Nephron progenitor cell (in vitro differentiated cells): ENCODE measurements around the gene FAM13A.
A peak's percentile ranks its signal among the peaks of the same experiment; 100 is the strongest.

Source experiments
- DNase-seq: peaks from one replicate; pipeline ENCODE4 v3.0.0; 2021
- H3K27ac Mint-ChIP-seq: 2 replicates; pipeline ENCODE4 v1.8.0; 2021; ENCODE audit warnings: mild to moderate bottlenecking, moderate library complexity, mixed read lengths
- H3K27me3 Mint-ChIP-seq: 2 replicates; pipeline ENCODE4 v1.8.0; 2021; ENCODE audit warnings: mild to moderate bottlenecking, low read depth, mixed read lengths; ENCODE audit not compliant: poor library complexity
- H3K36me3 Mint-ChIP-seq: 2 replicates; pipeline ENCODE4 v1.8.0; 2021; ENCODE audit warnings: low read depth, mixed read lengths
- H3K4me1 Mint-ChIP-seq: 2 replicates; pipeline ENCODE4 v1.8.0; 2021; ENCODE audit warnings: mixed read lengths
- H3K4me3 Mint-ChIP-seq: 2 replicates; pipeline ENCODE4 v1.8.0; 2021; ENCODE audit warnings: mild to moderate bottlenecking, moderate library complexity, mixed read lengths
- H3K9me3 Mint-ChIP-seq: 2 replicates; pipeline ENCODE4 v1.8.0; 2021; ENCODE audit warnings: mild to moderate bottlenecking, moderate library complexity, mixed read lengths
- CTCF ChIP-seq: fragments of 200-600 bp; sonication (generic); IDR thresholded peaks from 2 replicates; pipeline ENCODE4 v1.5.0; 2021; ENCODE audit warnings: antibody characterized with exemption

Gene FAM13A

DNA sequence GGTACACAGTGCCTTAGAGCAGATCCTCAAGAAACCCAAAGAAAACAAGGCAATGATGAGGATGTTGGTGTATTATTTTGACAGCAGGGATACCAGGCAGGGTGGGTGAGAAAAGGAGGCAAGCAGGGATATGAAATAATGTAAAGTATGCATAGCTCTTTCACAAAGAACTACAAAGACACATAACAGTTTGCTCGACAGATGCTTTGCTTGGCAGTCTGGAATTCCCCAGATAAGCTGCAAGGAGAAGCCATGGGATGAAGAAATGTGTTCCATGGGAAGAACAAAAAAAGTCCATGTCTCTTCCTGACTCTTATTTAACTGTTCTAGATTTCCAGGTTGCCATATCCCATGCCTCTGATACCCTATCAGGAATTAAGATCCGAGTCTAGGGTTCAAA, 75.4 kb downstream of the FAM13A start:
- Mint-ChIP-seq H3K27me3 (no peaks in the 10 kb centered on the region), H3K9me3 (no peaks in the 10 kb centered on the region), H3K27ac (no peak overlapping the region), H3K4me1 (peaks cover 2% of the 10 kb centered on the region), H3K36me3 (peaks cover 20% of the 10 kb centered on the region), H3K4me3 (no peak overlapping the region)
- no peak for TF ChIP-seq CTCF
- no peak for DNase-seq

- Mint-ChIP-seq H3K27ac (no peak overlapping the region), H3K4me1 (peaks cover 12% of the 10 kb centered on the region), H3K4me3 (no peak overlapping the region), H3K36me3 (peaks cover 21% of the 10 kb centered on the region), H3K27me3 (no peaks in the 10 kb centered on the region), H3K9me3 (no peaks in the 10 kb centered on the region)
- no peak for DNase-seq
- TF ChIP-seq CTCF, result no peak
Measured at GRCh38 chr4:88979276-88979675, 77.7 kb downstream of the FAM13A start.

- peaks cover 12% of the 10 kb centered on the region for H3K4me1 Mint-ChIP-seq
- DNase-seq, result no peak
- no peak overlapping the region for H3K27ac Mint-ChIP-seq
- H3K4me3 Mint-ChIP-seq, result no peak overlapping the region
- TF ChIP-seq CTCF, result no peak
- peaks cover 11% of the 10 kb centered on the region for H3K9me3 Mint-ChIP-seq
- H3K27me3 Mint-ChIP-seq, result no peaks in the 10 kb centered on the region
- H3K36me3 Mint-ChIP-seq, result peaks cover 40% of the 10 kb centered on the region
Measured at GRCh38 chr4:88976775-88977035, 80.3 kb downstream of the FAM13A start.

DNA sequence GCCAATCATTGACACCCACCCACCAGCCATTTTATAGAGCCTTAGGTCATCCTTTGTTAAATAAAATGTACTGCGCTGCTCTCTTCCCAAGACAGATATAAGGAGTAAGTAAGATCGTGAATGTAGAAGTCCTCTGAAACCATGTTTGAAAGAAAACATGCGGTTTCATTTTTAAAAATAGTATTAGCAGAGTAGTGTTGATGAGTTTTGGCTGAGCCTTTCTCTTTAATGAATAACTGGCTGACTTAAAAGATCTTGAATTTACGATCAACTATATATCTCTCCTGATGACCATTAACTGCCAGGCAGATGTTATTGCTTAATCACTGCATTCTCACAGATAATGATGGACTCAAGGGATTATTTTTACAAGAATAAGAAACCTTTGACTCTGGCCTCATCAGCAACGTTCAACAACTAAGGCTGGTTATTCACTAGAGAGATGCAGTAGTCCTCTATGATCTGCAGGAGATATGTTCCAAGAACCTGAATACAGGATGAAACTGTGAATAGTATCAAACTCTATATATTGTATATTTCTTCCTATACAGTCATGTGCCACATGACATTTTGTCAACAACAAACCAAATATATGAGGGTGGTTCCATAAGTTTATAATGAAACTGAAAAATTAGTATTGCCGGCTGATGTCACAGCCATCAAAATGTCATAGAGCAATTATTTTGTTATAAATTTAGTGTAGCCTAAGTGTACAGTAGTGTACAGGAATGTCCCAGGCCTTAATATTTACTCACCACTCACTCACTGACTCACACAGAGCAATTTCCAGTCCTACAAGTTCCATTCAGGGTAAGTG, 80.8 kb downstream of the FAM13A start:
- H3K9me3 Mint-ChIP-seq, result peaks cover 11% of the 10 kb centered on the region
- no peak overlapping the region for H3K4me3 Mint-ChIP-seq
- peak overlapping the region; percentile 54 for H3K27ac Mint-ChIP-seq
- peaks cover 12% of the 10 kb centered on the region for H3K4me1 Mint-ChIP-seq
- H3K27me3 Mint-ChIP-seq, result no peaks in the 10 kb centered on the region
- peaks cover 42% of the 10 kb centered on the region for H3K36me3 Mint-ChIP-seq
- no peak for TF ChIP-seq CTCF
- no peak for DNase-seq

DNA sequence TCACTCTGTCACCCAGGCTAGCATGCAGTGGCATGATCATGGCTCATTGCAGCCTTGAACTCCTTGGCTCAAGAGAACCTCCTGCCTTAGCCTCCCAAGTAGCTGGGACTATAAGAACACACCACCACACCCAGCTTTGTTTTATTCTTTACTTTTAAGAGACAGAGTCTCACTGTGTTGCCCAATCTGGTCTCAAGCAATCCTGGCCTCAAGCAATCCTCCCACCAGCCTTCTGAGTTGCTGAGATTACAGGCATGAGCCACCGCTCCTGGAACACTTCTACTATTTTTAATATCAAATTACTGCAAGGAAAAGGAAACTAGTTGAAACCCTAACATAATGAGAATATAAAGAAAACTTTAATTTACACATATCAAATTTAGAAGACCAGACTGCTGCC, 85.4 kb downstream of the FAM13A start:
- DNase-seq, result no peak
- Mint-ChIP-seq H3K9me3 (peaks cover 11% of the 10 kb centered on the region), H3K27ac (no peak overlapping the region), H3K27me3 (no peaks in the 10 kb centered on the region), H3K36me3 (peaks cover 40% of the 10 kb centered on the region), H3K4me1 (peaks cover 10% of the 10 kb centered on the region), H3K4me3 (no peak overlapping the region)
- no peak for TF ChIP-seq CTCF

DNA sequence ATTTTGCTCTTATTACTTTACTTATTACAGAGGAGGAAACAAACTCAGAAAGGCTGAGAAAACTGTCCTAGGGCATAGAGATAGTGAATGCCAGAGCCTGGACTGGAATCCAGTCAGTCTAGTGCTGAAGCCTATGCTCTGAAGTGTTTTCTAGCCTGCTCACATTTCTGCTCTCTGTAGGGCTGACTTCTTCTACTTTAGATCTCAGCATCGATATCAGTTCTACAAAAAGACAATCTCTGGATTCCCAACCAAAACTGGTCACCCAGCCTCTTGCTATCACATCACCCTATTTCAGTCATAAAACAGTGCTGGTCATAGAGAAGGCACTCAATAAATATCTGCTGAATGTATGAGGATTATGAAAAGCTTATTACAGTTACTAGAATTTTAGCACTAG, 87.2 kb downstream of the FAM13A start:
- peaks cover 28% of the 10 kb centered on the region for H3K36me3 Mint-ChIP-seq
- H3K27ac Mint-ChIP-seq, result peak overlapping the region; percentile 60
- peaks cover 11% of the 10 kb centered on the region for H3K9me3 Mint-ChIP-seq
- no peaks in the 10 kb centered on the region for H3K4me1 Mint-ChIP-seq
- H3K27me3 Mint-ChIP-seq, result no peaks in the 10 kb centered on the region
- no peak for DNase-seq
- no peak overlapping the region for H3K4me3 Mint-ChIP-seq
- no peak for TF ChIP-seq CTCF
